LNCAP (cell line): ENCODE measurements around the gene PEX16.

ENCODE experiments used
- CTCF ChIP-seq: fragments of 450-650 bp; IDR thresholded peaks from 2 replicates; pipeline ENCODE4 v1.5.1; 2017; ENCODE audit warnings: mild to moderate bottlenecking

The PEX16 gene

GRCh38 chr11:45895553-45896259, 22.0 kb downstream of the PEX16 start:
- TF ChIP-seq CTCF = no peak

GRCh38 chr11:45894555-45895247, 23.0 kb downstream of the PEX16 start:
- TF ChIP-seq CTCF = no peak

- no peak for TF ChIP-seq CTCF
Observed at GRCh38 chr11:45892856-45893255, 24.8 kb downstream of the PEX16 start.

GRCh38 chr11:45890886-45891550, 26.7 kb downstream of the PEX16 start:
- no peak for TF ChIP-seq CTCF

GRCh38 chr11:45889966-45890365, 27.7 kb downstream of the PEX16 start:
- TF ChIP-seq CTCF = no peak

GRCh38 chr11:45889555-45889954, 28.1 kb downstream of the PEX16 start:
- no peak for TF ChIP-seq CTCF

- TF ChIP-seq CTCF = no peak
Observed at GRCh38 chr11:45887587-45887986, 30.1 kb downstream of the PEX16 start.
